Progenitor cell of endocrine pancreas (in vitro differentiated cells): ENCODE data around the gene GJB3. TPM values are rescaled to one million over a fixed set of nuclear protein-coding genes. Genes with fewer than 3 reads are reported as not detected.

Experiments used
- DNase-seq: peaks from one replicate; pipeline ENCODE4 v3.0.0; 2021; ENCODE audit warnings: low spot score; ENCODE audit not compliant: unreplicated experiment
- H3K27ac Mint-ChIP-seq: 2 replicates; pipeline ENCODE4 v1.8.0; 2021; ENCODE audit warnings: mild to moderate bottlenecking, moderate library complexity, mixed read lengths
- H3K27me3 Mint-ChIP-seq: 2 replicates; pipeline ENCODE4 v1.8.0; 2021; ENCODE audit warnings: mixed read lengths
- H3K36me3 Mint-ChIP-seq: 2 replicates; pipeline ENCODE4 v1.8.0; 2022; ENCODE audit warnings: mixed read lengths; ENCODE audit not compliant: insufficient read depth
- H3K4me1 Mint-ChIP-seq: 2 replicates; pipeline ENCODE4 v1.8.0; 2021; ENCODE audit warnings: low read depth, mixed read lengths
- H3K4me3 Mint-ChIP-seq: 2 replicates; pipeline ENCODE4 v1.8.0; 2021; ENCODE audit warnings: low read depth, mild to moderate bottlenecking, moderate library complexity, mixed read lengths
- H3K9me3 Mint-ChIP-seq: 2 replicates; pipeline ENCODE4 v1.8.0; 2021; ENCODE audit warnings: low read depth, mixed read lengths
- CTCF ChIP-seq: fragments of 200-600 bp; sonication (generic); IDR thresholded peaks from one replicate; pipeline ENCODE4 v1.5.0; 2021; ENCODE audit warnings: antibody characterized with exemption, mild to moderate bottlenecking; ENCODE audit not compliant: unreplicated experiment
- total RNA-seq: library from RNA; stranded (reverse); gene quantifications from 2 replicates; pipeline ENCODE4 v1.2.1, GENCODE V29; 2021

GJB3 gene
- total RNA-seq, 1 donor from 2014 or later, result 0.14 TPM

- peaks cover 5% of the 10 kb centered on the region for H3K4me1 Mint-ChIP-seq
- no peak overlapping the region for H3K27ac Mint-ChIP-seq
- H3K36me3 Mint-ChIP-seq, result no peaks in the 10 kb centered on the region
- peaks cover 57% of the 10 kb centered on the region for H3K27me3 Mint-ChIP-seq
- H3K9me3 Mint-ChIP-seq, result no peaks in the 10 kb centered on the region
- H3K4me3 Mint-ChIP-seq, result no peak overlapping the region
- no peak for DNase-seq
- TF ChIP-seq CTCF, result no peak
Observed at GRCh38 chr1:34780528-34780927, 486 bp upstream of the GJB3 start.

- peaks cover 59% of the 10 kb centered on the region for H3K27me3 Mint-ChIP-seq
- peak; percentile 31 for TF ChIP-seq CTCF
- no peaks in the 10 kb centered on the region for H3K9me3 Mint-ChIP-seq
- H3K27ac Mint-ChIP-seq, result no peak overlapping the region
- no peak for DNase-seq
- H3K4me1 Mint-ChIP-seq, result peaks cover 10% of the 10 kb centered on the region
- H3K4me3 Mint-ChIP-seq, result peak overlapping the region; percentile 26
- no peaks in the 10 kb centered on the region for H3K36me3 Mint-ChIP-seq
Observed at GRCh38 chr1:34781844-34782391, 904 bp downstream of the GJB3 start.

- no peaks in the 10 kb centered on the region for H3K9me3 Mint-ChIP-seq
- no peak overlapping the region for H3K4me3 Mint-ChIP-seq
- DNase-seq, result no peak
- H3K36me3 Mint-ChIP-seq, result no peaks in the 10 kb centered on the region
- no peak overlapping the region for H3K27ac Mint-ChIP-seq
- H3K4me1 Mint-ChIP-seq, result peaks cover 17% of the 10 kb centered on the region
- peaks cover 40% of the 10 kb centered on the region for H3K27me3 Mint-ChIP-seq
- no peak for TF ChIP-seq CTCF
Observed at GRCh38 chr1:34784751-34785221, 3.8 kb downstream of the GJB3 start.

- TF ChIP-seq CTCF, result no peak
- Mint-ChIP-seq H3K4me3 (no peak overlapping the region), H3K27ac (no peak overlapping the region), H3K4me1 (peaks cover 17% of the 10 kb centered on the region), H3K9me3 (no peaks in the 10 kb centered on the region), H3K27me3 (peaks cover 35% of the 10 kb centered on the region), H3K36me3 (no peaks in the 10 kb centered on the region)
- no peak for DNase-seq
Observed at GRCh38 chr1:34785231-34785874, 4.3 kb downstream of the GJB3 start.

GRCh38 chr1:34785875-34786470 lies 5.0 kb downstream of the GJB3 start:
- Mint-ChIP-seq H3K9me3 (no peaks in the 10 kb centered on the region), H3K36me3 (no peaks in the 10 kb centered on the region), H3K27ac (no peak overlapping the region), H3K4me1 (peaks cover 16% of the 10 kb centered on the region), H3K27me3 (peaks cover 35% of the 10 kb centered on the region), H3K4me3 (no peak overlapping the region)
- no peak for TF ChIP-seq CTCF
- DNase-seq, result no peak
